GM18520 (cell line): Measurements from ENCODE around the gene ETV4.

Source experiments
- ATAC-seq: cut with Tn5 transposase; IDR thresholded peaks from one replicate; pipeline ENCODE4 v1.9.1; 2021; ENCODE audit not compliant: unreplicated experiment

ETV4 gene

DNA sequence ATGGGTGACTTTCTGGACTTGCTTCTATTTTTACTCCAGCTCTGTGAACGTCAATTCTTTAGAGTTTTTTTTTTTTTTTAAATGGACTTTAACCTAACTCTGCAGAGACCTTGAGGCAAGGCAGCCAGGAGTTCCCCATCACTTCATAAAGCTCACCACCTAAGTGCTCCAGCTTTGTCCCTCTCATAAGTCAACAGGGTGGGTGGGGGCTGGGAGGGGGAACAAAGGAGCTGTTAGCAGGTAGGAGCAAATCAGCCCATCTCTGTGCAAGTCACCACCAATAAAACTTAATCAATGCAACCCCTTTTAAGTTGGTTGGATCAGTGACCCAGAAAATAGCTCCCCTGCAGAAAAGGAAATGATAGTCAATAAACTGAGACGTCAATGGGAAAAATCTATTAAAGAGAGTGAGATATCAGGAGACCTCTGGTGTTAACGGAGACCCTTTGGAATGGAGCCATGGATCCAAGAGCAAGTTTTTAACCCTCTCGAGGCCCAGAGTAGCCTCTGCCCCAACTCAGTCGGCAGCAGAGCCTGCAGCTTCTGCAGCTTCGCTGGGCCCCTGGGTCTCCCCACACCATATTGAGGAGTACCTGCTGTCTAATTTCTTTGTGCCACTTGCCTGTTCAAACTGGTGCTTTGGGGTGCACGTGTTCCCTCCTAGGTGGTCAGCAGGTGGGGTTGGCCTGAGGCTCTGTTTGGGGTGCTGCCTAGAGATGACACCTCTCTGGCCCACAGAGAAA lies 27.6 kb upstream of the ETV4 start:
- no peak for ATAC-seq

- no peak for ATAC-seq
These were observed 26.3 kb upstream of the ETV4 start for GRCh38 chr17:43572368-43572980.

GRCh38 chr17:43570518-43570928 lies 24.4 kb upstream of the ETV4 start:
- ATAC-seq, result no peak

DNA sequence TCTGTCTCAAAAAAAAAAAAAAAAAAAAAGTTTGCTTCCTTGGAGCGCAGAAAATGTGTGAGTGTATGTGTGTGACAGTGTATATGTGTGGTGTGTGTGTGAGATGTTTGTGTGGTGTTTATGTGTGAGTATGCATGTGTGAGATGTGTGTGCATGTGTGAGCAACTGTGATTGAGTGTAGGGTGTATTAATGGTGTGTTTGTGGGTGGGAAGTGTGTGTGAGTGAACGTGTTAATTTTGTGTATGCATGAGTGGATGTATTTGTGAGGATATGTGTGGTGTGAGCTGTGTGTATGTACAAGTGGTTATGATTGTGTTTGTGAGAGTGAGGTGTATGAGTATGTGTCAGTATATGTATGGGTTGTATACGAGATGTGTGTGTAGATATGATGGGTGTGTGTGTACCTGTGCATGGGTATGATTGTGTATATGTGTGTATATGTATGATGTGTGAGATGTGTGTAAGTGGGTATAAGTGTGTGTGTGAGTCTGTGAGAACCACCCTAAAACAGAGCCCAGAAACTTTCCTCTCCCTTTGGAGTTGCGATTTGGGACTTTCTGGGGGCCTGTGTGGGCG lies 22.5 kb upstream of the ETV4 start:
- ATAC-seq, result no peak

GRCh38 chr17:43563600-43564594 lies 17.8 kb upstream of the ETV4 start:
- no peak for ATAC-seq

DNA sequence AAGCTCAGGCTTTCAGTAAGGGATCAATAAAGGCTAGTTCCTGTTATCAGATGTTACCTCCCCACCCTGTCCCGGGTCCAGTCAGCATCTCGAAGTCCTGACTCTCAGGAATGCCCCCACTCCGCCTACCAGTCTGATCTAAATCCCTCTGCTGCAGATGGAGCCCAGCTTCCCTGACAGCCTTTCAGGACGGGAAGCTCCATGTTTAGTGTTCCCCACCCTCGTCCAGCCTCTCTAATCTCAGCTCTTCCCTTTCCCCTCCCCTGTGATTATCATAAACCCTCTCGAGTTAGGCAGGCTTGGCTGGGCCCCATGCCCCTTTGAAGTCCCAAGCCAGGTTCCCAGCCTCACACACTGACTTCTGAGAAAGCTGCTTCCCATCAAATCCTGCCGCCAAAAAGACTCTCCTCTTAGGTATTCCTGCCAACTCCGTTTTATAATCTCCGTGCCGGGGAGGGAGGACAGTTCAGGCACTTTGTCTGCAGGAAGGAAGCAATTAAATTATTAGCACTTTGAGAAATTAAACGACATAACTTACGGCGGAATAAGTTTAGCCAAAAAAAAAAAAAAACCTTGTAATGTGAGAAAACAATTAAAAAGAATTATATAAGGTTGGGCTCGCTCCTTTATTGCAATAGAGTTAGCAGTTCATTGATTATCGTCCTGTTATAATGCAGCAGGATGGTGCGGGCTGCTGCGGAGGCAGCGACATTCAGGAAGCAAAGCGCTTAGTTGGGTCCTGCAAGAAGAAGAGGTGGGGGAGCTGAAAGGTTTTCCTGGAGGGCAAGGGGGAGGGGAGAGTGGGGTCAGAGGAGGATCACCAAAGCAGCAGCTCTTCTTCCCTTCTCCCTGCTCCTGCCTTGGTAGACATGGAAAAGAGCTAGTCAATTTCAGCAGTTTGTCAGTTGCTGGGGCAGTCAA lies 16.8 kb upstream of the ETV4 start:
- no peak for ATAC-seq

GRCh38 chr17:43560461-43561427 lies 14.6 kb upstream of the ETV4 start:
- ATAC-seq, result no peak

- no peak for ATAC-seq
These were observed 13.1 kb upstream of the ETV4 start for GRCh38 chr17:43559161-43559816.

GRCh38 chr17:43558805-43559160 lies 12.6 kb upstream of the ETV4 start:
- no peak for ATAC-seq

GRCh38 chr17:43556292-43556691 lies 10.2 kb upstream of the ETV4 start:
- no peak for ATAC-seq

DNA sequence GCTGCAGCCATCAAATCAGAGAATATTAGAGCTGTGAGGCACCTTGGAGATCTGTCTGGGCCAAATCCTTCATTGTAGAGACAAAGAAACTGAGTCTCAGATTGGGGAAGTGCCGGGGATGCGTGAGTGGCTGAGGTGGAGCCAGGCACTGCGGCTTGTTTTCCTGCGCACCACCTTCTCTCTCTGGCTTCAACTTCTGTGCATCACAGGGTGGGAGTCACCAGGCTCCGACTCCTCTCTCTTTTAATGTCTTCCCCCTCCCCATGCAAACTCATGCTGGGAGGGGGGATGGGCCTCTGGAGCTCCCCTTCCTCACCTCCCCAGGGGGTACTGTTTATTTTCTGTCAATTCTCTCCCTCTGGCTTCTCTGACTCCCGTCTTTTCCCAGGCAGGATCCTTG lies 8.7 kb upstream of the ETV4 start:
- no peak for ATAC-seq

DNA sequence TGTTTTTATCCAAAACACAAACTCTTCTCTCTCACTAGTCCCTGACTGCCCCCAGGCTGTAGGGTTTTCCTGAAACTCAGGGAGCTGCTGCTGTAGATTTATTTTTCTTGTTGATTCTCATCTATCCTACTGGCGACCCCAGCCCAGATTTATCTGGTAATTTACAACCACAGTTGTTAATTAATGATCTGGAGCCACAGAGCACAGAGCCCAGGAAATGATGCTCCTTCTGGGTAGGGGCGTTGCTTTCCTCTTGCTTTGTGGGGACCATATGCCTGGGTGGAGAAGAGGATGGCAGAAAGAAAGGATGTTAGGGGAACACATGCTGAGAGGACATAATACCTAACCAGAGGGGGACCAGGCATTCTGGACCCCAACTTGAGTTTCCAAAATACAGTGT lies 7.4 kb upstream of the ETV4 start:
- no peak for ATAC-seq

DNA sequence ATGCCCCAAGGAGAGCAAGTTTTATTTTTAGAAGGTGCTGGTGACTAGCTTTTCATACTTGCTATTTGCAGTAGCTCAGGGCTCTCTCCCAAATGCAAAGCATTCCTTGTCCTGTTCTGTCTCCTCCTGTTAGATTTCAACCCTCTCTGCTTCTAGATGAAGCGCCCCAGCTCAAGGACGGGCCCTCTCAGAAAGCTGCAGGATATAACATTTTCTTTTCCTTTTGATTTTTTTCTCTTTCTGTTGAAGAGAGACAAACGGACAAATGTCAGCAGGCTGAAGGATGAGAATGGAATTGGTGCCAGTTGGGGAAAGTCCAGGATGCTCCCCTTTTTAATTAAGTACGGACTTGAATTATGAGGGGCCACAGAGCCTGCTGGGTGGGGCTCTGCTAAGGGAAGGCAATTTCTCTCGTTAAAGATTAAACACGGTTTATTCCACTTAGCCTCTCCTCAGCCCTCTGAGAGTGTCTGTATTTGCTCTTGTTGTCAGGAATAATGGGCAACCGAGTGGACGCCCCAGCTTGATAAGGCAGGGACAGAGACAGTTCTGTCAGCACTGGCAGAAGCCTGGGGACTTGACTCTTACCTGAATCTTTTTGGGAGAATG lies 6.2 kb upstream of the ETV4 start:
- no peak for ATAC-seq

DNA sequence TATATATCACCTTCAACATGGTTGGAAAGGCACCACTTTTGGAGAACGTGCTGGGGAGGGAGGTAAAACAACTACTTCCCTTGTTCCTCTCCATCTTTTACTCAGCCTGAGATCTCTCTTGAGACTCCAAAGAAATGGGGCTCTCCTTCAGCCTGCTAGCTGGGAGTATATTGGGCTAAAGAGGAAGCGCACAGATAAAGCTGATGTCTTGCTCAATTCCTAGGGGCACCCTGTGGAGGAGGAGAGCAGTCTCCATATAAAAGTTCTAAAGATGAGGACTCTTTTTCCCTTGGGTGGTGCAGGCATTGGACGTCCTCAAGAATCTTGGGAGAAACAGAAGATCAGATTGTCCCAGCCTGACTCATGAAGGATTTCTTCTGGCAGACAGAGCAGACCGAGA lies 4.6 kb upstream of the ETV4 start:
- ATAC-seq, result no peak

DNA sequence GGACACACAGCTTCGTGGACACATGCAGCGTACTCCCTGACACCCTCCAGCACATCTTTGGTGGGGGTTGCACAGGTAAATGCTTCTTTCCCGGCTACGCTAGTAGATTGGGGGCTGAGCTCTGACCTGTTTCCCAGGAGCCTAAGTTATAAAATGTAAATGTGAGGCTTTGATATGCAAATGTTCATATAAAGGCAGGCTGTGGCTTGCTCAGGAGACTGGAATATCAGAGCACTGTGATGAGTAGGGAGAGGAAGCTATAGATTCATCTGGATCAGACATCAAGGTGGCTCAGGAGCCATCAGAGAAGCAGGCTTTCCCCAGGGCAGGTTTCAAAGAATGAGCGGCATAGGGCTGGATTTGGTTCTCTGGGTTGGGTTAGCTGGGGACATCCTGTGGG lies 3.4 kb upstream of the ETV4 start:
- ATAC-seq, result no peak

DNA sequence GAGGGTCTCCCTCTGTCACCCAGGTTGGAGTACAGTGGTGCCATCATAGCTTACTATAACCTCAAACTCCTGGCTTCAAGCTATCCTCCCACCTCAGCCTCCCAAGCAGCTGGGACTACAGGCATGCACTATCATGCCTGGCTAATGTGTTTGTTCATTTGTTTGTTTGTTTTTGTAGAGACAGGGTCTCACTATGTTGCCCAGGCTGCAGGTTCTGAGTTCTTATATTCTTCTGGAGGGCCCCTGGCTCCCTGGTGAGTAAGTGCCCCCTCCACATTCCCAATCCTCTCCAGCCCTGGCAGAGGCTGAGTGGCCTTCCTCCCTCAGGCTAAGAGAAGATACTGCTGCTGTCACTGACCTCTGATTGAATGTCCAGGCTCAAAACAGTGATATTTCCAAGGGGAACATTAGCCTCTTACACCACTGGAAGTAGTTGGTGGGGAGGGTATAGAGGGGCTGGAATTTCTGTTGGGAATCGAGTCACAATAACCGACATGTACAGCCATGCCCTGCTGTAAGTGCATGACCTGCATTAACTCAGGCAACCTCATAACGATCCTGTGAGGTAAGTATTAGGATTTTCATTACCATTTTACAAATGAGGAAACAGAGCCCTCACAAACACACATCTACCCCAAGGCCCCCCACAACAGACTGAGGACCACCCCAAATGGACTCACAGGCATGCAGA lies 2.7 kb upstream of the ETV4 start:
- no peak for ATAC-seq

GRCh38 chr17:43547659-43548256 lies 1.6 kb upstream of the ETV4 start:
- no peak for ATAC-seq
